H1 (cell line): ENCODE data around the gene STIM1. TPM values are rescaled to one million over a fixed set of nuclear protein-coding genes. Genes with fewer than 3 reads are reported as not detected.

Experiments
- CTCF ChIA-PET: fragments of 300-600 bp; sonication (Branson Sonifier 250); formaldehyde crosslinking; loops from one replicate; lab custom pipeline; 2021; ENCODE audit not compliant: partially characterized antibody; lab: Charles Lee
- POLR2A ChIA-PET: fragments of 300-600 bp; sonication (Branson Sonifier 250); formaldehyde crosslinking; loops from one replicate; lab custom pipeline; 2021; ENCODE audit warnings: inconsistent platforms; ENCODE audit not compliant: partially characterized antibody; lab: Charles Lee
- DNase-seq, 2 experiments: peaks; one replicate each; pipeline versions ENCODE4 v3.0.0 to v3.0.0-alpha.2; 2010 to 2022; ENCODE audit warnings: low spot score in 2 of 2, low read depth in 1 of 2, mixed read lengths in 1 of 2
- FAIRE-seq: peaks from 2 replicates; lab custom pipeline; 2011; peaks lifted over from hg19 to GRCh38; lab: Jason Lieb, UNC
- H2AFZ ChIP-seq: 2 replicates; pipeline ENCODE4 v1.8.1; 2012; ENCODE audit warnings: low read length, inconsistent platforms
- H2AK5ac ChIP-seq: 2 replicates; pipeline ENCODE4 v1.6.1; 2013; ENCODE audit warnings: low read depth, low read length
- H2BK120ac ChIP-seq: replicated peaks from 2 replicates; pipeline ENCODE3; 2013; ENCODE audit warnings: low read depth, low read length, inconsistent platforms
- H2BK12ac ChIP-seq: 2 replicates; pipeline ENCODE4 v1.6.1; 2013; ENCODE audit warnings: low read depth, low read length
- H2BK15ac ChIP-seq: 2 replicates; pipeline ENCODE4 v1.6.1; 2013; ENCODE audit warnings: low read length
- H2BK20ac ChIP-seq: 2 replicates; pipeline ENCODE4 v1.6.1; 2013; ENCODE audit warnings: low read length
- H2BK5ac ChIP-seq: 2 replicates; pipeline ENCODE4 v1.6.1; 2013; ENCODE audit warnings: low read depth, low read length
- H3K14ac ChIP-seq: 2 replicates; pipeline ENCODE4 v1.6.1; 2013; ENCODE audit warnings: inconsistent platforms; ENCODE audit not compliant: insufficient read length
- H3K18ac ChIP-seq: 2 replicates; pipeline ENCODE4 v1.6.1; 2013; ENCODE audit warnings: low read length; ENCODE audit errors: extremely low read depth
- H3K23ac ChIP-seq: 2 replicates; pipeline ENCODE4 v1.6.1; 2013; ENCODE audit warnings: inconsistent platforms; ENCODE audit not compliant: insufficient read length
- H3K23me2 ChIP-seq: 2 replicates; pipeline ENCODE4 v1.6.1; 2013; ENCODE audit warnings: low read depth, low read length
- H3K27ac ChIP-seq: 2 replicates; pipeline ENCODE4 v1.6.1; 2011; ENCODE audit warnings: low read depth, low read length, inconsistent platforms
- H3K27me3 ChIP-seq, 4 experiments: replicated peaks in 1 of 4; 1 replicate in 1 of 4; 2 replicates in 3 of 4; pipeline versions ENCODE4 v1.6.1 to v1.8.1; 2011 to 2013; ENCODE audit warnings: low read length in 3 of 4, mild to moderate bottlenecking in 3 of 4, inconsistent platforms in 2 of 4, mixed read lengths in 2 of 4, moderate library complexity in 1 of 4; ENCODE audit not compliant: control insufficient read depth in 3 of 4, insufficient read depth in 3 of 4; ENCODE audit errors: extremely low read depth in 1 of 4
- H3K36me3 ChIP-seq, 4 experiments: 2 replicates each; pipeline versions ENCODE4 v1.6.1 to v1.8.1; 2011 to 2013; ENCODE audit warnings: mild to moderate bottlenecking in 4 of 4, low read length in 3 of 4, moderate library complexity in 2 of 4, control low read depth in 1 of 4, inconsistent platforms in 1 of 4; ENCODE audit not compliant: insufficient read depth in 4 of 4, control insufficient read depth in 2 of 4
- H3K4ac ChIP-seq: replicated peaks from 2 replicates; pipeline ENCODE3; 2013; ENCODE audit warnings: low read length, low read depth, mixed read lengths, inconsistent platforms; ENCODE audit not compliant: insufficient read length
- H3K4me1 ChIP-seq, 4 experiments: replicated peaks in 1 of 4; 1 replicate in 1 of 4; 2 replicates in 3 of 4; pipeline versions ENCODE4 v1.6.1 to v1.8.1; 2011 to 2013; ENCODE audit warnings: low read length in 3 of 4, inconsistent platforms in 2 of 4, mixed read lengths in 1 of 4; ENCODE audit not compliant: insufficient read depth in 4 of 4, control insufficient read depth in 3 of 4
- H3K4me2 ChIP-seq, 2 experiments: 2 replicates each; pipeline versions ENCODE4 v1.6.1 to v1.8.1; 2011 to 2013; ENCODE audit warnings: low read depth in 2 of 2, low read length in 2 of 2, control low read depth in 1 of 2, inconsistent platforms in 1 of 2, mild to moderate bottlenecking in 1 of 2; ENCODE audit not compliant: insufficient read depth in 1 of 2
- H3K4me3 ChIP-seq, 4 experiments: fragments of 200-600, 300-600 bp in 1 of 4; sonication (generic), shearing (Covaris generic), sonication (Bioruptor Twin) in 1 of 4; 2 replicates each; pipeline versions ENCODE4 v1.5.1 to v1.8.1; 2011 to 2016; ENCODE audit warnings: low read length in 4 of 4, low read depth in 3 of 4, control low read depth in 2 of 4, inconsistent platforms in 2 of 4, mild to moderate bottlenecking in 2 of 4, mixed read lengths in 1 of 4, moderate library complexity in 1 of 4; ENCODE audit not compliant: insufficient read depth in 2 of 4; ENCODE audit errors: extremely low read depth in 1 of 4
- H3K56ac ChIP-seq: replicated peaks from 2 replicates; pipeline ENCODE3; 2013; ENCODE audit warnings: low read depth, mild to moderate bottlenecking, mixed read lengths, low read length, inconsistent platforms; ENCODE audit not compliant: insufficient read length
- H3K79me1 ChIP-seq: 2 replicates; pipeline ENCODE4 v1.6.1; 2013; ENCODE audit warnings: low read depth, low read length, control low read depth
- H3K79me2 ChIP-seq, 2 experiments: 2 replicates each; pipeline versions ENCODE4 v1.6.1 to v1.8.1; 2012 to 2013; ENCODE audit warnings: low read length in 2 of 2, mild to moderate bottlenecking in 2 of 2, inconsistent platforms in 1 of 2; ENCODE audit not compliant: insufficient read depth in 2 of 2, control insufficient read depth in 1 of 2
- H3K9ac ChIP-seq, 4 experiments: replicated peaks in 1 of 4; 1 replicate in 1 of 4; 2 replicates in 3 of 4; pipeline versions ENCODE4 v1.6.1 to v1.8.1; 2011 to 2013; ENCODE audit warnings: low read depth in 3 of 4, low read length in 3 of 4, control low read depth in 2 of 4, mild to moderate bottlenecking in 2 of 4, moderate library complexity in 2 of 4, inconsistent platforms in 1 of 4; ENCODE audit errors: extremely low read depth in 1 of 4
- H3K9me3 ChIP-seq, 2 experiments: 2 replicates each; pipeline versions ENCODE4 v1.6.1 to v1.8.1; 2012 to 2013; ENCODE audit warnings: mild to moderate bottlenecking in 2 of 2, moderate library complexity in 2 of 2, control low read depth in 1 of 2, inconsistent platforms in 1 of 2, low read depth in 1 of 2, low read length in 1 of 2, mixed read lengths in 1 of 2; ENCODE audit not compliant: insufficient read depth in 2 of 2
- H4K20me1 ChIP-seq, 2 experiments: replicated peaks in 1 of 2; 2 replicates each; pipeline versions ENCODE3 to v1.8.1; 2011 to 2013; ENCODE audit warnings: inconsistent platforms in 2 of 2, low read length in 2 of 2, mild to moderate bottlenecking in 1 of 2; ENCODE audit not compliant: insufficient read depth in 2 of 2, control insufficient read depth in 1 of 2
- H4K5ac ChIP-seq: 2 replicates; pipeline ENCODE4 v1.6.1; 2013; ENCODE audit warnings: low read length, low read depth, mixed read lengths, inconsistent platforms; ENCODE audit not compliant: insufficient read length
- H4K8ac ChIP-seq: 2 replicates; pipeline ENCODE4 v1.8.0; 2013; ENCODE audit warnings: mild to moderate bottlenecking, moderate library complexity, low read length, inconsistent platforms; ENCODE audit not compliant: insufficient read depth; ENCODE audit errors: extremely low read depth
- H4K91ac ChIP-seq: replicated peaks from 2 replicates; pipeline ENCODE3; 2013; ENCODE audit warnings: low read length, mixed read lengths, inconsistent platforms; ENCODE audit not compliant: insufficient read length
- CEBPB ChIP-seq: IDR thresholded peaks from 2 replicates; pipeline ENCODE4 v1.6.1; 2012; ENCODE audit warnings: low read depth, low read length
- EGR1 ChIP-seq: IDR thresholded peaks from 2 replicates; pipeline ENCODE4 v1.6.1; 2011; ENCODE audit warnings: low read depth, low read length, borderline replicate concordance
- JUN ChIP-seq: IDR thresholded peaks from 2 replicates; pipeline ENCODE4 v1.6.1; 2011; ENCODE audit warnings: low read depth, mild to moderate bottlenecking, improper control_type of control experiment, low read length
- NRF1 ChIP-seq: IDR thresholded peaks from 2 replicates; pipeline ENCODE4 v1.6.1; 2011; ENCODE audit warnings: mild to moderate bottlenecking, low read depth, low read length, improper control_type of control experiment
- RFX5 ChIP-seq: IDR thresholded peaks from 2 replicates; pipeline ENCODE4 v1.6.1; 2011; ENCODE audit warnings: low read depth, low read length, improper control_type of control experiment, borderline replicate concordance
- RNF2 ChIP-seq: fragments of 200-900, 300-1000 bp; sonication (generic); IDR thresholded peaks from 2 replicates; pipeline ENCODE4 v1.7.1; 2016; ENCODE audit warnings: borderline replicate concordance, low read depth, mild to moderate bottlenecking, antibody characterized with exemption, low read length; ENCODE audit not compliant: poor library complexity, severe bottlenecking; ENCODE audit errors: missing control alignments
- SP2 ChIP-seq: IDR thresholded peaks from 2 replicates; pipeline ENCODE4 v1.6.1; 2012; ENCODE audit warnings: mild to moderate bottlenecking, low read length, inconsistent platforms
- TCF12 ChIP-seq: IDR thresholded peaks from 2 replicates; pipeline ENCODE4 v1.6.1; 2011; ENCODE audit warnings: low read depth, mild to moderate bottlenecking, low read length
- WGBS, 2 experiments: shearing (Covaris generic) in 1 of 2; methylation state at CpG; one replicate each; pipeline versions ENCODE4 v1.1.6 to v1.1.7; 2013 to 2015; ENCODE audit warnings: low lambda C conversion rate in 2 of 2, mixed read lengths in 2 of 2, inconsistent platforms in 1 of 2, low coverage in 1 of 2, missing lambda C conversion rate in 1 of 2; ENCODE audit not compliant: insufficient replicate concordance in 2 of 2, insufficient coverage in 1 of 2, insufficient read length in 1 of 2; ENCODE audit errors: extremely low coverage in 1 of 2, missing lambda C conversion rate in 1 of 2; 5-methylcytosine and 5-hydroxymethylcytosine counted together
- long read RNA-seq, 2 experiments: library from RNA in 1 of 2; library from capped mRNA in 1 of 2; stranded (forward); transcript quantifications; one replicate each; pipeline ENCODE4 v2.0.0, GENCODE V29; 2021; ENCODE audit warnings: inconsistent platforms in 1 of 2
- polyA minus RNA-seq, 3 experiments: library from RNA; depleted of rRNA, polyadenylated mRNA; stranded (reverse); fragments of >200 nt; gene quantifications; 1 replicate in 2 of 3; 2 replicates in 1 of 3; pipeline ENCODE4 v1.2.3, GENCODE V29; 2011
- polyA plus RNA-seq, 7 experiments: library from polyadenylated mRNA; depleted of rRNA in 3 of 7; stranded (reverse) in 5 of 7; unstranded in 2 of 7; fragments of >200 nt in 5 of 7; fragments of 200-250 nt in 2 of 7; gene quantifications; 1 replicate in 5 of 7; 2 replicates in 1 of 7; 4 replicates in 1 of 7; pipeline versions ENCODE4 v1.2.1 to v1.2.3, GENCODE V29; 2011 to 2013; ENCODE audit warnings: missing spikeins in 2 of 7, mixed read lengths in 2 of 7
- total RNA-seq: library from RNA; stranded (reverse); fragmentation: NEBNext Ultra II Directional; extraction: Animal tissue kit (Norgen Biotek cat#: 25700); gene quantifications from 2 replicates; pipeline ENCODE4 v1.2.1, GENCODE V29; 2021

The STIM1 gene
- total RNA-seq (11.6 and 12.2 TPM in 2 replicates), polyA plus RNA-seq (2011; rRNA removed) (11.1 and 17.9 TPM in 2 replicates), polyA minus RNA-seq (2011; rRNA and poly(A)+ RNA removed) (36.5 and 60.1 TPM in 2 replicates)
- polyA plus RNA-seq (2011; cell fraction: cytosol; rRNA removed): 14.4 TPM
- polyA plus RNA-seq (2011; cell fraction: nucleus; rRNA removed): 21.5 TPM
- 10.1 to 17.7 TPM (median 14.6 TPM) in 4 replicates for polyA plus RNA-seq (2012, experiment 1 of 2)
- 10.8 TPM for polyA plus RNA-seq (2012, experiment 2 of 2)
- 11.3 TPM for polyA plus RNA-seq (2013, experiment 1 of 2)
- 12.8 TPM for polyA plus RNA-seq (2013, experiment 2 of 2)
- 14.2 TPM for polyA minus RNA-seq (2011; cell fraction: cytosol; rRNA and poly(A)+ RNA removed)
- polyA minus RNA-seq (2011; cell fraction: nucleus; rRNA and poly(A)+ RNA removed): 18.3 TPM
- long read RNA-seq, experiment 1, partial matches to known transcripts: 3 of 13 reads
- long read RNA-seq, experiment 1, other reads (novel, unspliced or antisense): 9 of 13 reads
- long read RNA-seq, experiment 2: 0 reads

- Histone ChIP-seq H4K20me1 (no peaks in the 10 kb centered on the region), H3K9me3 (no peaks in the 10 kb centered on the region), H3K4me2 (peak within 1 kb of the TSS; percentile 76 to 85), H2BK12ac (peak within 1 kb of the TSS; percentile 75; the same call in 1 of the 2 replicates), H3K36me3 (no peaks in the 10 kb centered on the region), H2BK120ac (no peak within 1 kb of the TSS), H3K23me2 (peaks cover 8% of the 10 kb centered on the region; the same call in 1 of the 2 replicates), H2AK5ac (no peak within 1 kb of the TSS), H3K27ac (no peak within 1 kb of the TSS), H3K56ac (no peak within 1 kb of the TSS), H3K27me3 (peaks cover 0 to 13% (median 8%) of the 10 kb centered on the region in 4 experiments; a peak in 5 of 7 replicates), H4K8ac (peak within 1 kb of the TSS; percentile 73), H3K14ac (no peak within 1 kb of the TSS), H3K23ac (no peak within 1 kb of the TSS), H3K4me3 (peak within 1 kb of the TSS; percentile 47 to 84 (median 72)), H3K9ac (peak within 1 kb of the TSS in 2 of 4 experiments; percentile 48 to 53; a peak in 5 of 7 replicates), H3K18ac (peak within 1 kb of the TSS; percentile 88), H2BK20ac (peak within 1 kb of the TSS; percentile 82; the same call in 1 of the 2 replicates), H4K5ac (no peak within 1 kb of the TSS), H3K79me1 (no peaks in the 10 kb centered on the region), H2BK15ac (peak within 1 kb of the TSS; percentile 88; the same call in 1 of the 2 replicates), H3K4me1 (peaks cover 10 to 17% (median 11%) of the 10 kb centered on the region in 4 experiments), H2AFZ (peak within 1 kb of the TSS; percentile 100), H3K79me2 (no peaks in the 10 kb centered on the region), H4K91ac (peak within 1 kb of the TSS; percentile 1), H3K4ac (no peak within 1 kb of the TSS), H2BK5ac (peak within 1 kb of the TSS; percentile 71; the same call in 1 of the 2 replicates)
- FAIRE-seq: no peak
- DNase-seq: peak; percentile 75 to 100
- POLR2A ChIA-PET: interaction anchor here (0.6 to 2.9 kb wide), 11 partner anchors 9 to 1595 kb away, joined by 3 to 13 read pairs (median 4); partner anchors contain the start of gene RHOG
- CTCF ChIA-PET: interaction anchor here (0.6 to 20.2 kb wide), 53 partner anchors 8 to 250 kb away, joined by 3 to 422 read pairs (median 4); partner anchors contain the start of genes PGAP2 and RHOG
- 3% methylated on average over 47 of the region's 87 CpGs; no CpG with 5 or more reads in 1 of the 2 experiments for whole genome bisulfite sequencing, 2 experiments
- TF ChIP-seq RNF2 (no peak), CEBPB (no peak), EGR1 (peak; percentile 30; the same call in 1 of the 2 replicates), SP2 (no peak), JUN (no peak), TCF12 (no peak), RFX5 (no peak), NRF1 (0 out of 2 replicates have a peak, but pooled peaks have one; percentile 27)
Observed at GRCh38 chr11:3854977-3855807, at the start of gene STIM1. Gene STIM1 (plus strand): TSS chr11:3855664. CDS start chr11:3856271, 607 bp downstream.
